WI38 (cell line): ENCODE data around the gene SYT5.

Source experiments
- H3K4me3 ChIP-seq: 2 replicates; pipeline ENCODE4 v1.5.1; 2011; ENCODE audit warnings: low read depth, mild to moderate bottlenecking, control low read depth, low read length
- TF ChIP-seq, protein P1 (sequence below): IDR thresholded peaks from 2 replicates; pipeline ENCODE4 v1.5.1; 2012; ENCODE audit warnings: low read depth, mild to moderate bottlenecking, control low read depth, low read length

SYT5 gene

DNA sequence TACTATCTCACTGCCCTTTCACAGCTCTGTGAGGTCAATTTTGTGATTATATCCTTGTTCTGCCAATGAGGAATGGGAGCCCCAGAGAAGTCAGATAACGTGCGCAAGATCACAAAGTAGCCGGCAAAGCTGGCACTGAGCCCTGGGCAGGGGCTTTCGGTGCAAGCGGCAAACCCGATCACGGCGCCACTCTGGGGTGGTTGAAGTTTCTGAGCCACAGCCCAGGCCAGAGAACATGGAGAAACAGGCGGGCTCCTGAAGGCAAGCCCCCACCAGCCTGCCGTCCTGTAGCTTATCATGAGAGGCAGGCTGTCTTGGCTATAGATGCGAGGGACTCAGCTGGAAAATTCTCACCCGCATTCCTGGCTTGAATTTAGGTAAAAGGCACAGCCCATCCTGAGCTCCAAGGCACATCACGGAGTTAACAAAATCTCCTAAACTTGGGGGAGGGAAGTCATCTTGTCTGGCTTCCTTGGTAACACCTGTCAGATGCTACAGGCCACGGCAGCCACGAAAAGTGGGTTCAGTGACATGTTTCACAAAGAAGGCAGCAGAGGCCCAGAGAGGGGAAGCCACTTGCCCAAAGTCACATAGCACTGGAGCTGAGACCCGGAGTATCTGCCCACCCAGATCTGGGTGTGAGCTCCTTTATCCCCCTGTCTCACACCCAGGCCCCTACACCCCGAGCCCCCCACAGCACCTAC, 43.5 kb downstream of the SYT5 start:
- TF ChIP-seq, protein P1, sequence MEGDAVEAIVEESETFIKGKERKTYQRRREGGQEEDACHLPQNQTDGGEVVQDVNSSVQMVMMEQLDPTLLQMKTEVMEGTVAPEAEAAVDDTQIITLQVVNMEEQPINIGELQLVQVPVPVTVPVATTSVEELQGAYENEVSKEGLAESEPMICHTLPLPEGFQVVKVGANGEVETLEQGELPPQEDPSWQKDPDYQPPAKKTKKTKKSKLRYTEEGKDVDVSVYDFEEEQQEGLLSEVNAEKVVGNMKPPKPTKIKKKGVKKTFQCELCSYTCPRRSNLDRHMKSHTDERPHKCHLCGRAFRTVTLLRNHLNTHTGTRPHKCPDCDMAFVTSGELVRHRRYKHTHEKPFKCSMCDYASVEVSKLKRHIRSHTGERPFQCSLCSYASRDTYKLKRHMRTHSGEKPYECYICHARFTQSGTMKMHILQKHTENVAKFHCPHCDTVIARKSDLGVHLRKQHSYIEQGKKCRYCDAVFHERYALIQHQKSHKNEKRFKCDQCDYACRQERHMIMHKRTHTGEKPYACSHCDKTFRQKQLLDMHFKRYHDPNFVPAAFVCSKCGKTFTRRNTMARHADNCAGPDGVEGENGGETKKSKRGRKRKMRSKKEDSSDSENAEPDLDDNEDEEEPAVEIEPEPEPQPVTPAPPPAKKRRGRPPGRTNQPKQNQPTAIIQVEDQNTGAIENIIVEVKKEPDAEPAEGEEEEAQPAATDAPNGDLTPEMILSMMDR, result no peak
- no peak overlapping the region for H3K4me3 ChIP-seq

DNA sequence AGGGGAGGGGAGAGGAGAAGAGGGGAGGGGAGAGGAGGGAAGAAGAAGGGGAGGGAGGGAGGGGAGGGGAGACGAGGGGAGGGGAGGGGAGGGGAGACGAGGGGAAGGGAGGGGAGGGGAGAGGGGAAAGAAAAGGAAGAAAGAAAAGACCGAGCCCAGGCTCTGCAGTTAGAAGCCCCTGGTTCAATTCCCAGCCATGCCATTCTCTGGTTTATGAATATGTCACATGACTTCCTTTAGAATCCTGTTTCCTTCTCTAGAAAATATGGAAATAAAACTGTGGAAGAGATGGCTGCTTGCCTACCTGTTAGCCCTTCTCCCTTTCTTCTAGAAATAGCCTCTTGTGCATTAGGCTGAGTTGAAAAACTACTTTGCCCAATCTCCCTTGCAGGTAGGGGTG, 45.4 kb downstream of the SYT5 start:
- H3K4me3 ChIP-seq, result no peak overlapping the region
- TF ChIP-seq, protein P1, result no peak

DNA sequence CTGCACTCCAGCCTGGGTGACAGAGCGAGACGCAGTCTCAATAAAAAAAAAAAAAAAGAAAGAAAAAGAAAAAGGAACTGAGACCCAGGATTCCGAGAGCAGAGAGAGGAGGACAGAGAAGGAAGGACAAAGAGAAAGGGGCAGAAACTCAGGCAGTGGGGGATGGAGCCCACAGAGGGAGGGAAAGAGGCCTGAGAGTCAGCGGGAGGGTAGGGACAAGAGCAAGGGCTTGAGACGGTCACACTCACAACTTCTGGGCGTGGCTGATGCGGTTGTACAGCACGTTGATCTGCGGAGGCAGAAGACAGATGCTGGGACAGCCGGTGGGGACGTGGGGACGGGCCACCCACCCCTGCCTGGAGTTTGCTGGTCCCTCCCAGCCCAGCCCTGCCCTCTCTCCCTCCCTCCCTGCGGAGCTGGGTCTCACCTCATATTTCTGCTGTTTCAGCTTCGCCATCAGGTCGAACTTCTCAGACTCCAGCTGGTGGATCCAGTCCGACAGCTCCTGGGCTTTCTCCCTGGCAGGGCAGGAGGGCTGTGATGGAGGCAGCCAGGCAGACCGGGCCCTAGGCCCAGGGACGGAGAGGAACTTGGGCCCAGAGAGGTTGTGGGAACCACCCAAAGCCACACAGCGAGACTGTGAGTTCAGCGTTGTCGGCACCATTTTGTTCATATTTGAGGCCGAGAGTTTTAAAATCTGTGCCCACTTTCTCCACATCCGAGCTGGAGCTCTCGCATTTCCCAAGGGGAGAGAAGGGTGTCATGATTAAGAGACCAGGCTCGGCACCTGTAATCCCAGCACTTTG, 46.2 kb downstream of the SYT5 start:
- no peak overlapping the region for H3K4me3 ChIP-seq
- TF ChIP-seq, protein P1, result no peak

DNA sequence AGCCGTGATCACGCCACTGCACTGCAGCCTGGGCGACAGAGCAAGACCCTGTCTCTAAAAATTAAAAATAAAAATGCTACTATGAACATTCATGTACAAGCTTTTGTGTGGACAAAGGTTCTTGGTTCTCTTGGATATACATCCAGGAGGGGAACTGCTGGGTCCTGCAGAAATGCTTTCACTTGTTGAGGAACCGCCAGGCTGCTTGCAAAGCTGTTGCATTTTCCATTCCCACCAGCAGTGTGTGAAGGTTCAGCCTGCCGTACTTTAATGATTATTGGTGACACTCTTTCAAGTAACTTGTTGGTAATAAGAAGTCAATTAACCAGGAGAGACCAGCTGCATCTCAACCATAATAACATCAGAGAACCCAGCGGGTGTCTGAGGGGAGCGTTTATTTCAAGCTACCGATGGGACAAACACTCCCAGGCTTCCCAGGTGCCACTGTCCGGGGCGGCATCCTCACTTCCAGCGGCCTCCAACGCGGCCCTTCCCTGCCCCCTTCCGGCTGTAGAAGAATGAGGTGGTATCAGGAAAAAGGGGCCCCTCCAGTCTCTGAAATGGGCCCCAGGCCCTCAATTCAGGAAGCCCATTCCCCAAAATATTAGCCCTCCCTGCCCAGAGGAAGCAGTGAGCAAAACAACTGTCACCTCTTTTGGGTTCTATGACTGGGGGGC, 47.5 kb downstream of the SYT5 start:
- TF ChIP-seq, protein P1, result no peak
- no peak overlapping the region for H3K4me3 ChIP-seq

DNA sequence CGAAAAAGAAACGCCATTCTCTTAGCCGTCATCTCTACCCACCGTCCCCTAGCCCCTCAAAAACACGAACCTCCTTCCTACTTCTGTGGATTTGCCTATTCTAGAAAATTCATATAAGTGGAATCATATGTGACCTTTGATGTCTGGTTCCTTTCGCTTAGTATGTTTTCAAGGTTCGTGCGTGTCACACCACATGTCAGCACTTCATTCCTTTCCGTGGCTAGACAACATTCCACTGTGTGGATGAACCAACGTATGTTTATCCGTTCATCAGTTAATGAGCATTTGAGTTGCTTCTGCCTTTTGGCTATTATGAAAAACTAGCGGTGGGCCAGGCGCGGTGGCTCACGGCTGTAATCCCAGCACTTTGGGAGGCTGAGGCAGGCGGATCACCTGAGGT, 48.7 kb downstream of the SYT5 start:
- no peak overlapping the region for H3K4me3 ChIP-seq
- TF ChIP-seq, protein P1, result no peak
